GM12892 (cell line): ENCODE measurements around the gene KRTAP11-1. TPM values are rescaled to one million over a fixed set of nuclear protein-coding genes. Genes with fewer than 3 reads are reported as not detected.

ENCODE experiments used
- DNase-seq: peaks from one replicate; pipeline ENCODE4 v3.0.0; 2011; ENCODE audit not compliant: insufficient read length
- FAIRE-seq: peaks from 2 replicates; lab custom pipeline; 2011; peaks lifted over from hg19 to GRCh38; lab: Jason Lieb, UNC
- POLR2A ChIP-seq: IDR thresholded peaks from 2 replicates; pipeline ENCODE4 v1.6.1; 2011; ENCODE audit warnings: low read depth, low read length, control low read depth
- POLR2AphosphoS5 ChIP-seq: IDR thresholded peaks from 2 replicates; pipeline ENCODE4 v1.6.1; 2011; ENCODE audit warnings: low read depth, low read length, control low read depth
- TAF1 ChIP-seq: IDR thresholded peaks from 2 replicates; pipeline ENCODE4 v1.6.1; 2011; ENCODE audit warnings: low read depth, mild to moderate bottlenecking, control low read depth, low read length, borderline replicate concordance
- polyA plus RNA-seq: library from polyadenylated mRNA; unstranded; fragments of >200 nt; gene quantifications from one replicate; pipeline ENCODE4 v1.2.1, GENCODE V29; 2012; ENCODE audit warnings: missing spikeins, inconsistent platforms; ENCODE audit not compliant: missing spikeins

KRTAP11-1 gene
- polyA plus RNA-seq = not detected

GRCh38 chr21:30881480-30881879, at the start of gene KRTAP11-1:
TSS of gene KRTAP11-1 (minus strand) at chr21:30881580. CDS start at chr21:30881524, 56 bp downstream.
- FAIRE-seq = no peak
- no peak for TF ChIP-seq POLR2AphosphoS5
- no peak for TF ChIP-seq POLR2A
- TF ChIP-seq TAF1 = no peak
- DNase-seq = no peak

- DNase-seq (no peak), FAIRE-seq (no peak)
Measured at GRCh38 chr21:30924146-30924700, 42.8 kb upstream of the KRTAP11-1 start.

GRCh38 chr21:30921129-30921528, 39.7 kb upstream of the KRTAP11-1 start:
- DNase-seq (no peak), FAIRE-seq (no peak)
- TF ChIP-seq POLR2AphosphoS5 (no peak), POLR2A (no peak), TAF1 (no peak)

More at GRCh38 chr21:30924146-30924700, 42.8 kb upstream of the KRTAP11-1 start:
- no peak for TF ChIP-seq POLR2A
- no peak for TF ChIP-seq POLR2AphosphoS5
- no peak for TF ChIP-seq TAF1

- no peak for FAIRE-seq
- TF ChIP-seq POLR2AphosphoS5 (no peak), POLR2A (no peak), TAF1 (no peak)
Measured at GRCh38 chr21:30917557-30917956, 36.2 kb upstream of the KRTAP11-1 start.

GRCh38 chr21:30900881-30901280, 19.5 kb upstream of the KRTAP11-1 start:
- no peak for FAIRE-seq
- TF ChIP-seq TAF1 = no peak
- no peak for TF ChIP-seq POLR2AphosphoS5
- TF ChIP-seq POLR2A = no peak
- no peak for DNase-seq

More at GRCh38 chr21:30917557-30917956, 36.2 kb upstream of the KRTAP11-1 start:
- DNase-seq = no peak

- no peak for DNase-seq
- TF ChIP-seq TAF1 (no peak), POLR2AphosphoS5 (no peak), POLR2A (no peak)
- FAIRE-seq = no peak
Measured at GRCh38 chr21:30882866-30883597, 1.7 kb upstream of the KRTAP11-1 start.

- TF ChIP-seq POLR2AphosphoS5 (no peak), TAF1 (no peak), POLR2A (no peak)
- FAIRE-seq = no peak
- no peak for DNase-seq
Measured at GRCh38 chr21:30880914-30881313, 466 bp downstream of the KRTAP11-1 start.

- DNase-seq (no peak), FAIRE-seq (no peak)
- TF ChIP-seq POLR2AphosphoS5 (no peak), TAF1 (no peak), POLR2A (no peak)
Measured at GRCh38 chr21:30874526-30874925, 6.9 kb downstream of the KRTAP11-1 start.

- FAIRE-seq = no peak
- no peak for DNase-seq
- TF ChIP-seq POLR2A (no peak), POLR2AphosphoS5 (no peak), TAF1 (no peak)
Measured at GRCh38 chr21:30847627-30848500, 33.5 kb downstream of the KRTAP11-1 start.

GRCh38 chr21:30842990-30843389, 38.4 kb downstream of the KRTAP11-1 start:
- FAIRE-seq (no peak), DNase-seq (no peak)
- TF ChIP-seq TAF1 = no peak
- no peak for TF ChIP-seq POLR2AphosphoS5
- TF ChIP-seq POLR2A = no peak

GRCh38 chr21:30839304-30839703, 42.1 kb downstream of the KRTAP11-1 start:
- TF ChIP-seq TAF1 (no peak), POLR2A (no peak), POLR2AphosphoS5 (no peak)

More at GRCh38 chr21:30839304-30839703, 42.1 kb downstream of the KRTAP11-1 start:
- DNase-seq = no peak
- no peak for FAIRE-seq
